IPS-15b (cell line): ENCODE data around the gene FBLN1.

Source experiments
- H3K27me3 ChIP-seq: one replicate; pipeline ENCODE4 v1.6.1; 2013; ENCODE audit warnings: low read length; ENCODE audit not compliant: control insufficient read depth, insufficient read depth
- H3K36me3 ChIP-seq: one replicate; pipeline ENCODE4 v1.6.1; 2013; ENCODE audit warnings: low read length; ENCODE audit not compliant: control insufficient read depth, insufficient read depth
- H3K4me1 ChIP-seq: one replicate; pipeline ENCODE4 v1.6.1; 2013; ENCODE audit warnings: mild to moderate bottlenecking, low read length; ENCODE audit not compliant: control insufficient read depth, insufficient read depth
- H3K4me3 ChIP-seq: one replicate; pipeline ENCODE4 v1.5.1; 2013; ENCODE audit warnings: low read depth, low read length
- H3K9ac ChIP-seq: one replicate; pipeline ENCODE4 v1.6.1; 2013; ENCODE audit warnings: low read depth, mild to moderate bottlenecking, low read length
- H3K9me3 ChIP-seq: one replicate; pipeline ENCODE4 v1.6.1; 2013; ENCODE audit warnings: mild to moderate bottlenecking, low read length; ENCODE audit not compliant: control insufficient read depth, insufficient read depth

The FBLN1 gene

GRCh38 chr22:45524966-45525365, 22.3 kb downstream of the FBLN1 start:
- Histone ChIP-seq H3K27me3 (no peaks in the 10 kb centered on the region), H3K36me3 (peaks cover 36% of the 10 kb centered on the region), H3K4me3 (no peak overlapping the region), H3K4me1 (no peaks in the 10 kb centered on the region), H3K9me3 (no peaks in the 10 kb centered on the region), H3K9ac (no peak overlapping the region)

- Histone ChIP-seq H3K4me3 (no peak overlapping the region), H3K27me3 (no peaks in the 10 kb centered on the region), H3K9ac (no peak overlapping the region), H3K9me3 (no peaks in the 10 kb centered on the region), H3K4me1 (no peaks in the 10 kb centered on the region), H3K36me3 (peaks cover 36% of the 10 kb centered on the region)
Observed at GRCh38 chr22:45525480-45525879, 22.8 kb downstream of the FBLN1 start.

- Histone ChIP-seq H3K9ac (no peak overlapping the region), H3K4me1 (no peaks in the 10 kb centered on the region), H3K4me3 (no peak overlapping the region), H3K27me3 (no peaks in the 10 kb centered on the region), H3K9me3 (no peaks in the 10 kb centered on the region), H3K36me3 (peaks cover 32% of the 10 kb centered on the region)
Observed at GRCh38 chr22:45526281-45526680, 23.6 kb downstream of the FBLN1 start.

GRCh38 chr22:45526768-45527360, 24.2 kb downstream of the FBLN1 start:
- no peaks in the 10 kb centered on the region for H3K27me3 ChIP-seq
- peaks cover 31% of the 10 kb centered on the region for H3K36me3 ChIP-seq
- H3K9ac ChIP-seq: no peak overlapping the region
- no peaks in the 10 kb centered on the region for H3K4me1 ChIP-seq
- no peak overlapping the region for H3K4me3 ChIP-seq
- H3K9me3 ChIP-seq: no peaks in the 10 kb centered on the region

GRCh38 chr22:45527456-45527855, 24.8 kb downstream of the FBLN1 start:
- peaks cover 30% of the 10 kb centered on the region for H3K36me3 ChIP-seq

GRCh38 chr22:45528046-45528445, 25.4 kb downstream of the FBLN1 start:
- H3K4me3 ChIP-seq: no peak overlapping the region
- peaks cover 34% of the 10 kb centered on the region for H3K36me3 ChIP-seq
- no peaks in the 10 kb centered on the region for H3K27me3 ChIP-seq
- no peaks in the 10 kb centered on the region for H3K4me1 ChIP-seq
- H3K9me3 ChIP-seq: no peaks in the 10 kb centered on the region
- H3K9ac ChIP-seq: no peak overlapping the region

More at GRCh38 chr22:45527456-45527855, 24.8 kb downstream of the FBLN1 start:
- no peak overlapping the region for H3K4me3 ChIP-seq
- no peaks in the 10 kb centered on the region for H3K27me3 ChIP-seq
- no peak overlapping the region for H3K9ac ChIP-seq
- H3K4me1 ChIP-seq: no peaks in the 10 kb centered on the region
- no peaks in the 10 kb centered on the region for H3K9me3 ChIP-seq

- Histone ChIP-seq H3K27me3 (no peaks in the 10 kb centered on the region), H3K36me3 (peaks cover 37% of the 10 kb centered on the region), H3K9me3 (no peaks in the 10 kb centered on the region), H3K4me3 (no peak overlapping the region), H3K4me1 (no peaks in the 10 kb centered on the region), H3K9ac (no peak overlapping the region)
Observed at GRCh38 chr22:45529105-45529504, 26.4 kb downstream of the FBLN1 start.

- Histone ChIP-seq H3K27me3 (no peaks in the 10 kb centered on the region), H3K4me1 (no peaks in the 10 kb centered on the region), H3K9ac (no peak overlapping the region), H3K36me3 (peaks cover 37% of the 10 kb centered on the region), H3K4me3 (no peak overlapping the region), H3K9me3 (no peaks in the 10 kb centered on the region)
Observed at GRCh38 chr22:45529971-45530575, 27.4 kb downstream of the FBLN1 start.

- Histone ChIP-seq H3K36me3 (peaks cover 29% of the 10 kb centered on the region), H3K9ac (no peak overlapping the region), H3K4me1 (no peaks in the 10 kb centered on the region)
Observed at GRCh38 chr22:45531441-45532234, 29.0 kb downstream of the FBLN1 start.

GRCh38 chr22:45532235-45532631, 29.6 kb downstream of the FBLN1 start:
- H3K36me3 ChIP-seq: peaks cover 29% of the 10 kb centered on the region
- no peak overlapping the region for H3K9ac ChIP-seq
- no peak overlapping the region for H3K4me3 ChIP-seq
- no peaks in the 10 kb centered on the region for H3K9me3 ChIP-seq
- no peaks in the 10 kb centered on the region for H3K4me1 ChIP-seq
- H3K27me3 ChIP-seq: no peaks in the 10 kb centered on the region

More at GRCh38 chr22:45531441-45532234, 29.0 kb downstream of the FBLN1 start:
- Histone ChIP-seq H3K27me3 (no peaks in the 10 kb centered on the region), H3K9me3 (no peaks in the 10 kb centered on the region), H3K4me3 (no peak overlapping the region)

- peaks cover 23% of the 10 kb centered on the region for H3K36me3 ChIP-seq
- H3K4me3 ChIP-seq: no peak overlapping the region
- H3K9ac ChIP-seq: no peak overlapping the region
- H3K9me3 ChIP-seq: no peaks in the 10 kb centered on the region
- peaks cover 4% of the 10 kb centered on the region for H3K4me1 ChIP-seq
- no peaks in the 10 kb centered on the region for H3K27me3 ChIP-seq
Observed at GRCh38 chr22:45533703-45534102, 31.0 kb downstream of the FBLN1 start.
